SK-N-SH (cell line): ENCODE measurements around the gene ARHGEF37. TPM values are rescaled to one million over a fixed set of nuclear protein-coding genes. Genes with fewer than 3 reads are reported as not detected.

Experiments used
- CTCF ChIA-PET: fragments of 300-600, 350-600 bp; formaldehyde crosslinking; extraction: SDS; loops from one replicate; lab custom pipeline; 2021; lab: Yijun Ruan, JAX
- POLR2A ChIA-PET: fragments of 350-600 bp; sonication (Branson Sonifier 250); formaldehyde crosslinking; extraction: SDS; loops from one replicate; lab custom pipeline; 2020; ENCODE audit warnings: antibody characterized with exemption, inconsistent platforms; lab: Yijun Ruan, JAX
- DNase-seq: peaks from one replicate; pipeline ENCODE4 v3.0.0; 2012
- H2AFZ ChIP-seq: fragments of 200-600 bp; sonication (generic); 2 replicates; pipeline ENCODE4 v1.8.1; 2016; ENCODE audit warnings: antibody characterized with exemption, mild to moderate bottlenecking, low read depth
- H3F3A ChIP-seq: fragments of 200-600 bp; sonication (generic); replicated peaks from 2 replicates; pipeline ENCODE3; 2016; ENCODE audit warnings: antibody characterized with exemption, mild to moderate bottlenecking; ENCODE audit not compliant: insufficient read depth
- H3K27ac ChIP-seq, 2 experiments: fragments of 200-500 bp in 1 of 2; fragments of 200-600 bp in 1 of 2; sonication (Bioruptor generic) in 1 of 2; sonication (generic), shearing (Covaris generic) in 1 of 2; 2 replicates each; pipeline versions ENCODE4 v1.5.1 to v1.6.1; 2014 to 2016; ENCODE audit warnings: low read depth in 2 of 2, inconsistent platforms in 1 of 2, low read length in 1 of 2, mild to moderate bottlenecking in 1 of 2, mixed read lengths in 1 of 2
- H3K27me3 ChIP-seq: fragments of 200-600 bp; sonication (generic), shearing (Covaris generic); 2 replicates; pipeline ENCODE4 v1.6.1; 2016; ENCODE audit warnings: mixed run types; ENCODE audit not compliant: insufficient read depth
- H3K36me3 ChIP-seq, 2 experiments: fragments of 200-500 bp in 1 of 2; fragments of 200-600 bp in 1 of 2; sonication (Bioruptor generic) in 1 of 2; sonication (generic) in 1 of 2; replicated peaks in 1 of 2; 2 replicates each; pipeline versions ENCODE3 to v1.5.1; 2014 to 2016; ENCODE audit warnings: low read length in 1 of 2, mild to moderate bottlenecking in 1 of 2; ENCODE audit not compliant: insufficient read depth in 2 of 2, control insufficient read depth in 1 of 2
- H3K4me1 ChIP-seq, 2 experiments: fragments of 200-500 bp in 1 of 2; fragments of 200-600 bp in 1 of 2; sonication (Bioruptor generic) in 1 of 2; sonication (generic), shearing (Covaris generic) in 1 of 2; 2 replicates each; pipeline versions ENCODE4 v1.5.1 to v1.6.1; 2014 to 2016; ENCODE audit warnings: low read depth in 1 of 2, low read length in 1 of 2, mixed run types in 1 of 2; ENCODE audit not compliant: insufficient read depth in 2 of 2, control insufficient read depth in 1 of 2
- H3K4me2 ChIP-seq: fragments of 200-600 bp; sonication (generic), shearing (Covaris generic); 2 replicates; pipeline ENCODE4 v1.6.1; 2017; ENCODE audit warnings: mixed run types
- H3K4me3 ChIP-seq, 2 experiments: fragments of 200-500 bp in 1 of 2; fragments of 200-600 bp in 1 of 2; sonication (Bioruptor generic) in 1 of 2; sonication (generic), shearing (Covaris generic) in 1 of 2; 2 replicates each; pipeline versions ENCODE4 v1.5.1 to v1.8.1; 2014 to 2016; ENCODE audit warnings: low read depth in 2 of 2, inconsistent platforms in 1 of 2, low read length in 1 of 2, mild to moderate bottlenecking in 1 of 2, mixed read lengths in 1 of 2, moderate library complexity in 1 of 2
- H3K79me2 ChIP-seq: fragments of 200-600 bp; sonication (generic); 2 replicates; pipeline ENCODE4 v1.8.1; 2017; ENCODE audit warnings: mild to moderate bottlenecking; ENCODE audit not compliant: insufficient read depth
- H3K9ac ChIP-seq: fragments of 200-600 bp; sonication (generic); 2 replicates; pipeline ENCODE4 v1.6.1; 2017; ENCODE audit warnings: mixed run types
- H3K9me2 ChIP-seq: fragments of 200-600 bp; sonication (generic); 2 replicates; pipeline ENCODE4 v1.6.1; 2017; ENCODE audit warnings: mixed run types
- H3K9me3 ChIP-seq: fragments of 200-600 bp; sonication (generic); 2 replicates; pipeline ENCODE4 v1.6.1; 2017; ENCODE audit warnings: mixed run types, mild to moderate bottlenecking, moderate library complexity
- H4K20me1 ChIP-seq: fragments of 200-600 bp; sonication (generic); 2 replicates; pipeline ENCODE4 v1.6.1; 2017; ENCODE audit warnings: mild to moderate bottlenecking, mixed run types; ENCODE audit not compliant: insufficient read depth
- CHD2 ChIP-seq: fragments of 150-350 bp; IDR thresholded peaks from 2 replicates; pipeline ENCODE4 v1.6.1; 2018; ENCODE audit warnings: low read length; ENCODE audit not compliant: partially characterized antibody
- CTCF ChIP-seq: fragments of 200-600 bp; sonication (generic); IDR thresholded peaks from 2 replicates; pipeline ENCODE4 v1.6.1; 2017; ENCODE audit warnings: antibody characterized with exemption, mild to moderate bottlenecking, moderate library complexity
- ELF1 ChIP-seq: IDR thresholded peaks from 2 replicates; pipeline ENCODE4 v1.4.0; 2012
- EZH2phosphoT487 ChIP-seq: fragments of 200-600 bp; sonication (generic); IDR thresholded peaks from 2 replicates; pipeline ENCODE4 v1.6.1; 2017; ENCODE audit warnings: low read depth, mixed run types, mild to moderate bottlenecking, antibody characterized with exemption, moderate library complexity, borderline replicate concordance
- FOXJ3 ChIP-seq: sonication (generic); formaldehyde crosslinking; IDR thresholded peaks from 2 replicates; pipeline ENCODE4 v1.5.1; 2020; ENCODE audit warnings: mild to moderate bottlenecking, missing genetic modification reagents
- FOXM1 ChIP-seq: IDR thresholded peaks from 2 replicates; pipeline ENCODE4 v1.4.0; 2012; ENCODE audit warnings: low read depth, mild to moderate bottlenecking
- GABPA ChIP-seq: IDR thresholded peaks from 2 replicates; pipeline ENCODE4 v1.4.0; 2012; ENCODE audit warnings: low read depth, mild to moderate bottlenecking
- GATA2 ChIP-seq: sonication (generic); formaldehyde crosslinking; IDR thresholded peaks from 2 replicates; pipeline ENCODE4 v1.5.0; 2020; ENCODE audit warnings: mild to moderate bottlenecking, missing genetic modification reagents
- JUND ChIP-seq: IDR thresholded peaks from 2 replicates; pipeline ENCODE4 v1.4.0; 2012
- NFIC ChIP-seq: IDR thresholded peaks from 2 replicates; pipeline ENCODE4 v1.4.0; 2012; ENCODE audit warnings: borderline replicate concordance
- POLR2AphosphoS5 ChIP-seq: IDR thresholded peaks from 2 replicates; pipeline ENCODE4 v1.6.1; 2012; ENCODE audit warnings: low read depth, low read length
- RFX5 ChIP-seq: IDR thresholded peaks from 2 replicates; pipeline ENCODE4 v1.6.1; 2012; ENCODE audit warnings: mild to moderate bottlenecking, improper control_type of control experiment, low read length
- SMC3 ChIP-seq: IDR thresholded peaks from 2 replicates; pipeline ENCODE4 v1.6.1; 2012; ENCODE audit warnings: low read depth, low read length, improper control_type of control experiment
- TAF1 ChIP-seq: IDR thresholded peaks from 2 replicates; pipeline ENCODE4 v1.6.1; 2012; ENCODE audit warnings: low read depth, mild to moderate bottlenecking, low read length, moderate library complexity, borderline replicate concordance
- TCF12 ChIP-seq: IDR thresholded peaks from 2 replicates; pipeline ENCODE4 v1.4.0; 2012
- TEAD4 ChIP-seq: IDR thresholded peaks from 2 replicates; pipeline ENCODE4 v1.4.0; 2012; ENCODE audit warnings: mild to moderate bottlenecking, borderline replicate concordance; ENCODE audit not compliant: insufficient read depth
- USF2 ChIP-seq: fragments of 150-350 bp; IDR thresholded peaks from 2 replicates; pipeline ENCODE4 v1.6.1; 2017; ENCODE audit warnings: antibody characterized with exemption, low read length, low read depth, borderline replicate concordance
- YY1 ChIP-seq: IDR thresholded peaks from 2 replicates; pipeline ENCODE4 v1.4.0; 2012; ENCODE audit warnings: low read depth, mild to moderate bottlenecking
- ZBTB33 ChIP-seq: IDR thresholded peaks from 2 replicates; pipeline ENCODE4 v1.4.0; 2012; ENCODE audit warnings: low read depth, borderline replicate concordance
- WGBS: methylation state at CpG from one replicate; pipeline ENCODE4 v1.1.6; 2017; ENCODE audit warnings: low lambda C conversion rate; 5-methylcytosine and 5-hydroxymethylcytosine counted together
- polyA plus RNA-seq, 3 experiments: library from polyadenylated mRNA; depleted of rRNA; stranded (reverse); fragments of >200 nt; gene quantifications; 2 replicates each; pipeline ENCODE4 v1.2.3, GENCODE V29; 2012

ARHGEF37 gene
- polyA plus RNA-seq, 1 of the 3 experiments (the other 2 are of a cell fraction): 0.94 TPM

- Histone ChIP-seq H3K4me1 (no peaks in the 10 kb centered on the region; a peak in 1 of 4 replicates), H3K4me3 (no peak overlapping the region), H3K9me3 (no peaks in the 10 kb centered on the region), H3K9me2 (no peaks in the 10 kb centered on the region), H4K20me1 (no peaks in the 10 kb centered on the region), H3K36me3 (no peaks in the 10 kb centered on the region), H3K79me2 (no peaks in the 10 kb centered on the region), H3K27me3 (no peaks in the 10 kb centered on the region), H3F3A (no peaks in the 10 kb centered on the region), H3K27ac (peak overlapping the region in 1 of 2 experiments; percentile 39; a peak in 1 of 4 replicates)
- no peak for DNase-seq
- CTCF ChIA-PET: interaction anchor here (0.8 to 3.8 kb wide), 8 partner anchors 9 to 163 kb away, joined by 3 to 48 read pairs (median 7); no protein-coding TSS in a partner anchor
- TF ChIP-seq FOXJ3 (CRISPR knock-in tag) (no peak), GATA2 (CRISPR knock-in tag) (0 out of 2 replicates have a peak, but pooled peaks have one; percentile 8)
- TF ChIP-seq, all 33 proteins: peak for 1
- WGBS: 33% methylated on average over 5 of the region's 5 CpGs
- H3K4me2 ChIP-seq: no peak overlapping the region
- H3K9ac ChIP-seq: no peak overlapping the region
- POLR2A ChIA-PET: no interaction called here
- no peak overlapping the region for H2AFZ ChIP-seq
Observed at GRCh38 chr5:149665416-149666175, 84.3 kb downstream of the ARHGEF37 start.

GRCh38 chr5:149666212-149666852, 85.0 kb downstream of the ARHGEF37 start:
- Histone ChIP-seq H3K9ac (no peak overlapping the region), H3K9me2 (no peaks in the 10 kb centered on the region), H3K4me3 (no peak overlapping the region), H3F3A (no peaks in the 10 kb centered on the region), H3K27me3 (no peaks in the 10 kb centered on the region), H4K20me1 (no peaks in the 10 kb centered on the region), H3K36me3 (no peaks in the 10 kb centered on the region), H3K27ac (peak overlapping the region in 1 of 2 experiments; percentile 39; a peak in 1 of 4 replicates), H3K4me2 (no peak overlapping the region), H3K4me1 (no peaks in the 10 kb centered on the region; a peak in 1 of 4 replicates), H2AFZ (no peak overlapping the region), H3K79me2 (no peaks in the 10 kb centered on the region), H3K9me3 (no peaks in the 10 kb centered on the region)
- TF ChIP-seq TCF12 (no peak), JUND (no peak), RFX5 (no peak), ZBTB33 (no peak), TAF1 (no peak), CHD2 (no peak), TEAD4 (no peak), YY1 (no peak), NFIC (no peak), GABPA (no peak), EZH2phosphoT487 (no peak), USF2 (no peak), SMC3 (no peak), CTCF (no peak), FOXM1 (no peak), POLR2AphosphoS5 (no peak), ELF1 (no peak)
- DNase-seq: no peak
- CTCF ChIA-PET: interaction anchor here (0.8 to 3.8 kb wide), 23 partner anchors 7 to 324 kb away, joined by 3 to 48 read pairs (median 5); partner anchors contain the start of gene PPARGC1B
- POLR2A ChIA-PET: no interaction called here
- 57% methylated on average over 4 of the region's 4 CpGs for whole genome bisulfite sequencing
